ENCODE data around the gene ACOT2.
"Not testable (repeated sequence)": the region's sequence is repeated elsewhere in the genome, so short reads cannot be mapped to it uniquely, and the experiment has no call there.

ACOT2 gene

GRCh38 chr14:73589116-73589515 is 20.1 kb downstream of the ACOT2 start:
- 90 to 92% methylated on average over 4 of the region's 4 CpGs for WGBS, 2 experiments
- H3K27ac ChIP-seq (ENCODE audit: insufficient read depth, low read depth, low read length, poor library complexity, severe bottlenecking), result no peak overlapping the region
- peaks cover 36% of the 10 kb centered on the region for H3K27me3 ChIP-seq (ENCODE audit: control insufficient read depth, insufficient read depth, low read length, poor library complexity, severe bottlenecking)
- H3K4me3 ChIP-seq (ENCODE audit: insufficient read depth, low read depth, low read length), result no peak overlapping the region
- no peaks in the 10 kb centered on the region for H3K4me1 ChIP-seq (ENCODE audit: control insufficient read depth, insufficient read depth, low read length)
- H3K9me3 ChIP-seq (ENCODE audit: control insufficient read depth, low read length), result no peaks in the 10 kb centered on the region
- no peaks in the 10 kb centered on the region for H3K36me3 ChIP-seq (ENCODE audit: control insufficient read depth, insufficient read depth, low read length)

DNA sequence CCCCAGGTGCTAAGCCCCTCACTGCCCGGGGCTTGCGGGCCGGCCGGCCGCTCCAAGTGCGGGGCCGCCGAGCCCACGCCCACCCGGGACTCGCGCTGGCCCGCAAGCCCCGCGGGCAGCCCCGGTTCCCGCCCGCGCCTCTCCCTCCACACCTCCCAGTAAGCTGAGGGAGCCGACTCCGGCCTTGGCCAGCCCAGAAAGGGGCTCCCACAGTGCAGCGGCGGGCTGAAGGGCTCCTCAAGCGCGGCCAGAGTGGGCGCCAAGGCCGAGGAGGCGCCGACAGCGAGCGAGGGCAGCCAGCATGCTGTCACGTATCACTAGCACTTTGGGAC is 21.6 kb downstream of the ACOT2 start:
- H3K4me1 ChIP-seq (ENCODE audit: control insufficient read depth, insufficient read depth, low read length); H3K4me3 ChIP-seq (ENCODE audit: insufficient read depth, low read depth, low read length); H3K36me3 ChIP-seq (ENCODE audit: control insufficient read depth, insufficient read depth, low read length); H3K27ac ChIP-seq (ENCODE audit: insufficient read depth, low read depth, low read length, poor library complexity, severe bottlenecking); H3K9me3 ChIP-seq (ENCODE audit: control insufficient read depth, low read length): not testable (repeated sequence)
- 96% methylated on average over 32 of the region's 32 CpGs for WGBS, 2 experiments
- H3K27me3 ChIP-seq (ENCODE audit: control insufficient read depth, insufficient read depth, low read length, poor library complexity, severe bottlenecking), result peaks cover 36% of the 10 kb centered on the region

- Histone ChIP-seq H3K36me3 (ENCODE audit: control insufficient read depth, insufficient read depth, low read length) (no peaks in the 10 kb centered on the region), H3K4me3 (ENCODE audit: insufficient read depth, low read depth, low read length) (peak within 1 kb of the TSS; percentile 29), H3K9me3 (ENCODE audit: control insufficient read depth, low read length) (no peaks in the 10 kb centered on the region), H3K27ac (ENCODE audit: insufficient read depth, low read depth, low read length, poor library complexity, severe bottlenecking) (no peak within 1 kb of the TSS), H3K27me3 (ENCODE audit: control insufficient read depth, insufficient read depth, low read length, poor library complexity, severe bottlenecking) (peaks cover 36% of the 10 kb centered on the region), H3K4me1 (ENCODE audit: control insufficient read depth, insufficient read depth, low read length) (no peaks in the 10 kb centered on the region)
- 7 to 8% methylated on average over 89 of the region's 89 CpGs for WGBS, 2 experiments
Observed at GRCh38 chr14:73591690-73592449, 22.9 kb downstream of the ACOT2 start, which contains the start of gene ACOT4. TSS of gene ACOT4 (plus strand) at chr14:73591873. CDS start at chr14:73591960, 87 bp downstream.

GRCh38 chr14:73594491-73594890 is 25.5 kb downstream of the ACOT2 start:
- 96 to 97% methylated on average over 9 of the region's 9 CpGs for WGBS, 2 experiments
- Histone ChIP-seq H3K27ac (ENCODE audit: insufficient read depth, low read depth, low read length, poor library complexity, severe bottlenecking) (no peak overlapping the region), H3K4me3 (ENCODE audit: insufficient read depth, low read depth, low read length) (no peak overlapping the region), H3K27me3 (ENCODE audit: control insufficient read depth, insufficient read depth, low read length, poor library complexity, severe bottlenecking) (peaks cover 36% of the 10 kb centered on the region), H3K9me3 (ENCODE audit: control insufficient read depth, low read length) (no peaks in the 10 kb centered on the region), H3K4me1 (ENCODE audit: control insufficient read depth, insufficient read depth, low read length) (no peaks in the 10 kb centered on the region), H3K36me3 (ENCODE audit: control insufficient read depth, insufficient read depth, low read length) (no peaks in the 10 kb centered on the region)

DNA sequence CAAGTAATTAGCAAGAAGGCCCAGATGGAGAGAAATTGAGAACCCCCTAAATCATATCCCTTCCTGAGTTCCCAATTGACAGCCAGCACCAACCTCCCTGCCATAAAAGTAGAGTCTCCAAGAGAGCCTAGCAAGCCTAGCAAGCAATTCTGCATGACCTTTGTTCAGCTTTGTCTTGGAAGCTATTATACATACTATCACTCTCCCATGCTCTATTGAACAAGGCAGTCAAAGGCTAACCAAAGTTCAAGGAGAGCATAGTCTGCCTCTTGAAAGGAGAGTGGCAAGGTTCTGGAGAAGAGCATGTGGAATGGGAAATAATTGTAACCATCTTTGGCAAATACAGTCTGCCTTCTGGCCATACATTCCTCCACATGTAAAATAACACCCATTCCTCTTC is 30.5 kb downstream of the ACOT2 start:
- Histone ChIP-seq H3K27ac (ENCODE audit: insufficient read depth, low read depth, low read length, poor library complexity, severe bottlenecking) (no peak overlapping the region), H3K27me3 (ENCODE audit: control insufficient read depth, insufficient read depth, low read length, poor library complexity, severe bottlenecking) (no peaks in the 10 kb centered on the region), H3K4me3 (ENCODE audit: insufficient read depth, low read depth, low read length) (no peak overlapping the region), H3K4me1 (ENCODE audit: control insufficient read depth, insufficient read depth, low read length) (no peaks in the 10 kb centered on the region), H3K9me3 (ENCODE audit: control insufficient read depth, low read length) (no peaks in the 10 kb centered on the region), H3K36me3 (ENCODE audit: control insufficient read depth, insufficient read depth, low read length) (no peaks in the 10 kb centered on the region)

DNA sequence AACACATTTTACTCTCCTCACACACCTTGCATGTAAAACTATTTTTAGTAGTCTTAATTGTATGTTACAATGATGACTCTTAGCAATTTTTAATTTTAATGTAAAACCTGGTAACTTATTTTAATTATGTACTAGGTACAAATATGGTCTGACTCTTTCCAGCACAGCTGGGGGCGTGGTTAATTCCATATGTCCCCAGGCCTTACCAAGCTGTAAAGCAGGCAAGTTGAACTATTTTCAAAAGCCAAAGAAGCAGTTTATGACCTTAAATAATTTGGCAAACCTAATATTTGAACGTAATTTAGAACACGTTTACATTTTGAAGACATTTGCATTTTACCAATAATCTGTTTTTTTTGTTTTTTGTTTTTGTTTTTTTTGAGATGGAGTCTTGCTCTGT is 34.0 kb downstream of the ACOT2 start:
- no peak overlapping the region for H3K4me3 ChIP-seq (ENCODE audit: insufficient read depth, low read depth, low read length)
- H3K27me3 ChIP-seq (ENCODE audit: control insufficient read depth, insufficient read depth, low read length, poor library complexity, severe bottlenecking), result no peaks in the 10 kb centered on the region
- H3K27ac ChIP-seq (ENCODE audit: insufficient read depth, low read depth, low read length, poor library complexity, severe bottlenecking), result no peak overlapping the region
- no peaks in the 10 kb centered on the region for H3K36me3 ChIP-seq (ENCODE audit: control insufficient read depth, insufficient read depth, low read length)
- H3K4me1 ChIP-seq (ENCODE audit: control insufficient read depth, insufficient read depth, low read length), result no peaks in the 10 kb centered on the region
- WGBS, 2 experiments, result 92 to 96% methylated on average over 3 of the region's 3 CpGs
- H3K9me3 ChIP-seq (ENCODE audit: control insufficient read depth, low read length), result no peaks in the 10 kb centered on the region

GRCh38 chr14:73606271-73606670 is 37.3 kb downstream of the ACOT2 start:
- Histone ChIP-seq H3K9me3 (ENCODE audit: control insufficient read depth, low read length) (no peaks in the 10 kb centered on the region), H3K4me1 (ENCODE audit: control insufficient read depth, insufficient read depth, low read length) (no peaks in the 10 kb centered on the region), H3K27ac (ENCODE audit: insufficient read depth, low read depth, low read length, poor library complexity, severe bottlenecking) (no peak overlapping the region), H3K27me3 (ENCODE audit: control insufficient read depth, insufficient read depth, low read length, poor library complexity, severe bottlenecking) (peaks cover 11% of the 10 kb centered on the region), H3K4me3 (ENCODE audit: insufficient read depth, low read depth, low read length) (no peak overlapping the region), H3K36me3 (ENCODE audit: control insufficient read depth, insufficient read depth, low read length) (no peaks in the 10 kb centered on the region)
- 90 to 96% methylated on average over 3 of the region's 3 CpGs for WGBS, 2 experiments

- Histone ChIP-seq H3K27ac (ENCODE audit: insufficient read depth, low read depth, low read length, poor library complexity, severe bottlenecking) (no peak overlapping the region), H3K4me1 (ENCODE audit: control insufficient read depth, insufficient read depth, low read length) (no peaks in the 10 kb centered on the region), H3K27me3 (ENCODE audit: control insufficient read depth, insufficient read depth, low read length, poor library complexity, severe bottlenecking) (peaks cover 21% of the 10 kb centered on the region), H3K4me3 (ENCODE audit: insufficient read depth, low read depth, low read length) (no peak overlapping the region), H3K9me3 (ENCODE audit: control insufficient read depth, low read length) (no peaks in the 10 kb centered on the region), H3K36me3 (ENCODE audit: control insufficient read depth, insufficient read depth, low read length) (no peaks in the 10 kb centered on the region)
- 80 to 82% methylated on average over 1 of the region's 1 CpG for WGBS, 2 experiments
Observed at GRCh38 chr14:73607241-73607640, 38.2 kb downstream of the ACOT2 start.

DNA sequence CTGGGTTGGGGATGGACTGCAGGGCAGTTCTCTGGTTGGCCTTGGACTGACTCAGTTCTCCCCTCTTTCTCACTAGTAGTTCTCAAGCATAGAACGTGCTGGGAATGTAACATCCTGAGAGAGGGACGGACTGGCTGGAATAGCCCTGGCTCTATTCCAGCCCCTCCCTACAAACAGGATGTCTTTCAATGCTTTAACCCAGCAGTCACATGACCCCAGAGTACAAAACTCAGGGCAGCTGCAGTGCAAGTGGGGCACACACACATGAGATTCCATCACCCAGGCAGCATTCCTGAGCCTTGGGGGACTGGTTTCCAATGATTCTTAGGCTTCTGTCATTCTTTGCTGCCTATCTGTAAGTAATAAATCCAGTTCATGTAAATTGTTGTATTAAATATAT is 41.7 kb downstream of the ACOT2 start:
- WGBS, 2 experiments, result 76 to 82% methylated on average over 2 of the region's 2 CpGs
- H3K27me3 ChIP-seq (ENCODE audit: control insufficient read depth, insufficient read depth, low read length, poor library complexity, severe bottlenecking), result peaks cover 55% of the 10 kb centered on the region

GRCh38 chr14:73612339-73613045 is 43.5 kb downstream of the ACOT2 start, which contains the start of gene ACOT6:
TSS of gene ACOT6 (plus strand) at chr14:73612517. CDS start at chr14:73612572, 55 bp downstream.
- no peaks in the 10 kb centered on the region for H3K36me3 ChIP-seq (ENCODE audit: control insufficient read depth, insufficient read depth, low read length)
- H3K4me1 ChIP-seq (ENCODE audit: control insufficient read depth, insufficient read depth, low read length), result no peaks in the 10 kb centered on the region
- H3K9me3 ChIP-seq (ENCODE audit: control insufficient read depth, low read length), result no peaks in the 10 kb centered on the region
- no peak within 1 kb of the TSS for H3K27ac ChIP-seq (ENCODE audit: insufficient read depth, low read depth, low read length, poor library complexity, severe bottlenecking)
- H3K4me3 ChIP-seq (ENCODE audit: insufficient read depth, low read depth, low read length), result peak within 1 kb of the TSS; percentile 68
- H3K27me3 ChIP-seq (ENCODE audit: control insufficient read depth, insufficient read depth, low read length, poor library complexity, severe bottlenecking), result peaks cover 71% of the 10 kb centered on the region
- WGBS, 2 experiments, result 1% methylated on average over 84 of the region's 84 CpGs

More for the DNA sequence above, 41.7 kb downstream of the ACOT2 start:
- no peak overlapping the region for H3K27ac ChIP-seq (ENCODE audit: insufficient read depth, low read depth, low read length, poor library complexity, severe bottlenecking)
- no peaks in the 10 kb centered on the region for H3K4me1 ChIP-seq (ENCODE audit: control insufficient read depth, insufficient read depth, low read length)
- no peaks in the 10 kb centered on the region for H3K36me3 ChIP-seq (ENCODE audit: control insufficient read depth, insufficient read depth, low read length)
- H3K9me3 ChIP-seq (ENCODE audit: control insufficient read depth, low read length), result no peaks in the 10 kb centered on the region
- H3K4me3 ChIP-seq (ENCODE audit: insufficient read depth, low read depth, low read length), result no peak overlapping the region
